Mesenchymal stem cell (in vitro differentiated cells and primary cell): ENCODE data around the gene GPR33. TPM values are rescaled to one million over a fixed set of nuclear protein-coding genes. Genes with fewer than 3 reads are reported as not detected.

Experiments used
- DNase-seq: peaks from one replicate; pipeline ENCODE4 v3.0.0-alpha.2; 2013
- H2AFZ ChIP-seq: one replicate; pipeline ENCODE4 v1.6.1; 2013; ENCODE audit warnings: low read depth, mild to moderate bottlenecking, control low read depth, inconsistent platforms, low read length, moderate library complexity
- H2AK5ac ChIP-seq: 2 replicates; pipeline ENCODE4 v1.6.1; 2013; ENCODE audit warnings: low read length, moderate library complexity, mild to moderate bottlenecking, inconsistent platforms; ENCODE audit not compliant: severe bottlenecking
- H2BK120ac ChIP-seq: one replicate; pipeline ENCODE4 v1.6.1; 2013; ENCODE audit warnings: low read depth, mild to moderate bottlenecking, inconsistent platforms, low read length, moderate library complexity
- H2BK12ac ChIP-seq, 2 experiments: one replicate each; pipeline ENCODE4 v1.6.1; 2013; ENCODE audit warnings: inconsistent platforms in 2 of 2, low read length in 2 of 2, mild to moderate bottlenecking in 2 of 2, moderate library complexity in 2 of 2, control low read depth in 1 of 2
- H2BK15ac ChIP-seq: one replicate; pipeline ENCODE4 v1.6.1; 2013; ENCODE audit warnings: mild to moderate bottlenecking, low read depth, inconsistent platforms; ENCODE audit not compliant: poor library complexity, severe bottlenecking
- H2BK5ac ChIP-seq: 2 replicates; pipeline ENCODE4 v1.6.1; 2013; ENCODE audit warnings: low read depth, mild to moderate bottlenecking, low read length, control low read depth, inconsistent platforms; ENCODE audit not compliant: poor library complexity, severe bottlenecking
- H3K14ac ChIP-seq, 2 experiments: one replicate each; pipeline ENCODE4 v1.6.1; 2013; ENCODE audit warnings: inconsistent platforms in 2 of 2, low read length in 2 of 2, control low read depth in 1 of 2, mild to moderate bottlenecking in 1 of 2, moderate library complexity in 1 of 2
- H3K18ac ChIP-seq, 2 experiments: one replicate each; pipeline ENCODE4 v1.6.1; 2013; ENCODE audit warnings: inconsistent platforms in 2 of 2, low read length in 2 of 2, control low read depth in 1 of 2, low read depth in 1 of 2, mild to moderate bottlenecking in 1 of 2
- H3K23ac ChIP-seq, 2 experiments: one replicate each; pipeline ENCODE4 v1.6.1; 2013; ENCODE audit warnings: inconsistent platforms in 2 of 2, low read length in 2 of 2, mild to moderate bottlenecking in 2 of 2, moderate library complexity in 2 of 2, control low read depth in 1 of 2
- H3K27ac ChIP-seq: 2 replicates; pipeline ENCODE4 v1.5.1; 2013; ENCODE audit warnings: mild to moderate bottlenecking, moderate library complexity, low read length, control low read depth, inconsistent platforms; ENCODE audit not compliant: poor library complexity, severe bottlenecking
- H3K27me3 ChIP-seq, 2 experiments: 2 replicates each; pipeline versions ENCODE4 v1.6.1 to v1.7.0; 2013; ENCODE audit warnings: low read length in 2 of 2, mild to moderate bottlenecking in 2 of 2, moderate library complexity in 2 of 2, control low read depth in 1 of 2, inconsistent platforms in 1 of 2; ENCODE audit not compliant: control insufficient read depth in 1 of 2, insufficient read depth in 1 of 2
- H3K36me3 ChIP-seq, 2 experiments: 2 replicates each; pipeline versions ENCODE4 v1.6.1 to v1.7.0; 2013; ENCODE audit warnings: low read length in 2 of 2, control low read depth in 1 of 2, inconsistent platforms in 1 of 2, low read depth in 1 of 2, mild to moderate bottlenecking in 1 of 2; ENCODE audit not compliant: insufficient read depth in 2 of 2, control insufficient read depth in 1 of 2
- H3K4ac ChIP-seq, 2 experiments: one replicate each; pipeline ENCODE4 v1.6.1; 2013; ENCODE audit warnings: inconsistent platforms in 2 of 2, low read length in 2 of 2, mild to moderate bottlenecking in 2 of 2, moderate library complexity in 2 of 2, control low read depth in 1 of 2, low read depth in 1 of 2
- H3K4me1 ChIP-seq: 2 replicates; pipeline ENCODE4 v1.6.1; 2013; ENCODE audit warnings: low read depth, low read length, control low read depth; ENCODE audit not compliant: control insufficient read depth, insufficient read depth
- H3K4me2 ChIP-seq: 2 replicates; pipeline ENCODE4 v1.6.1; 2013; ENCODE audit warnings: low read length, mild to moderate bottlenecking, inconsistent platforms; ENCODE audit not compliant: poor library complexity, severe bottlenecking
- H3K4me3 ChIP-seq, 2 experiments: 2 replicates each; pipeline versions ENCODE4 v1.5.1 to v1.7.0; 2013; ENCODE audit warnings: low read length in 2 of 2, mild to moderate bottlenecking in 2 of 2, control low read depth in 1 of 2, low read depth in 1 of 2; ENCODE audit not compliant: insufficient read depth in 1 of 2
- H3K79me1 ChIP-seq: replicated peaks from 2 replicates; pipeline ENCODE4 v1.6.1; 2013; ENCODE audit warnings: mild to moderate bottlenecking, control low read depth, low read length, inconsistent platforms; ENCODE audit not compliant: poor library complexity, severe bottlenecking
- H3K9ac ChIP-seq: 2 replicates; pipeline ENCODE4 v1.7.0; 2013; ENCODE audit warnings: mild to moderate bottlenecking, low read length, moderate library complexity
- H3K9me3 ChIP-seq: 2 replicates; pipeline ENCODE4 v1.7.0; 2013; ENCODE audit warnings: mild to moderate bottlenecking, low read length; ENCODE audit not compliant: control insufficient read depth
- H4K8ac ChIP-seq: one replicate; pipeline ENCODE4 v1.6.1; 2013; ENCODE audit warnings: inconsistent platforms, mild to moderate bottlenecking, low read length, moderate library complexity
- H4K91ac ChIP-seq: one replicate; pipeline ENCODE4 v1.6.1; 2013; ENCODE audit warnings: mild to moderate bottlenecking, low read length, inconsistent platforms
- WGBS: methylation state at CpG from one replicate; pipeline ENCODE4 v1.1.7; 2013; ENCODE audit warnings: mixed read lengths; 5-methylcytosine and 5-hydroxymethylcytosine counted together
- polyA plus RNA-seq, 2 experiments: library from polyadenylated mRNA; stranded (reverse); fragments of 200-250 nt; gene quantifications; one replicate each; pipeline ENCODE4 v1.2.3, GENCODE V29; 2013

GPR33 gene
- polyA plus RNA-seq (2013, experiment 1 of 2), result not detected
- not detected for polyA plus RNA-seq (2013, experiment 2 of 2)

GRCh38 chr14:31487886-31488285 lies at the start of gene GPR33:
TSS of gene GPR33 (minus strand) at chr14:31488039. CDS start at chr14:31483965, 4,074 bp downstream.
- H3K36me3 ChIP-seq, result no peaks in the 10 kb centered on the region
- no peaks in the 10 kb centered on the region for H3K9me3 ChIP-seq
- H3K4me2 ChIP-seq, result no peak within 1 kb of the TSS
- no peak within 1 kb of the TSS for H2BK5ac ChIP-seq
- H4K91ac ChIP-seq, result no peak within 1 kb of the TSS
- H3K27me3 ChIP-seq, result no peaks in the 10 kb centered on the region
- no peaks in the 10 kb centered on the region for H3K4me1 ChIP-seq
- H3K27ac ChIP-seq, result no peak within 1 kb of the TSS
- no peak for DNase-seq
- no peak within 1 kb of the TSS for H2AFZ ChIP-seq
- H3K4ac ChIP-seq, result no peak within 1 kb of the TSS
- H3K9ac ChIP-seq, result no peak within 1 kb of the TSS
- no peaks in the 10 kb centered on the region for H3K79me1 ChIP-seq
- H2BK12ac ChIP-seq, result no peak within 1 kb of the TSS
- H4K8ac ChIP-seq, result no peak within 1 kb of the TSS
- H3K14ac ChIP-seq, result no peak within 1 kb of the TSS
- 64% methylated on average over 1 of the region's 1 CpG for WGBS
- no peak within 1 kb of the TSS for H2BK120ac ChIP-seq
- no peak within 1 kb of the TSS for H3K4me3 ChIP-seq
- no peak within 1 kb of the TSS for H3K18ac ChIP-seq
- H2BK15ac ChIP-seq, result no peak within 1 kb of the TSS
- H2AK5ac ChIP-seq, result no peak within 1 kb of the TSS
- H3K23ac ChIP-seq, result no peak within 1 kb of the TSS

DNA sequence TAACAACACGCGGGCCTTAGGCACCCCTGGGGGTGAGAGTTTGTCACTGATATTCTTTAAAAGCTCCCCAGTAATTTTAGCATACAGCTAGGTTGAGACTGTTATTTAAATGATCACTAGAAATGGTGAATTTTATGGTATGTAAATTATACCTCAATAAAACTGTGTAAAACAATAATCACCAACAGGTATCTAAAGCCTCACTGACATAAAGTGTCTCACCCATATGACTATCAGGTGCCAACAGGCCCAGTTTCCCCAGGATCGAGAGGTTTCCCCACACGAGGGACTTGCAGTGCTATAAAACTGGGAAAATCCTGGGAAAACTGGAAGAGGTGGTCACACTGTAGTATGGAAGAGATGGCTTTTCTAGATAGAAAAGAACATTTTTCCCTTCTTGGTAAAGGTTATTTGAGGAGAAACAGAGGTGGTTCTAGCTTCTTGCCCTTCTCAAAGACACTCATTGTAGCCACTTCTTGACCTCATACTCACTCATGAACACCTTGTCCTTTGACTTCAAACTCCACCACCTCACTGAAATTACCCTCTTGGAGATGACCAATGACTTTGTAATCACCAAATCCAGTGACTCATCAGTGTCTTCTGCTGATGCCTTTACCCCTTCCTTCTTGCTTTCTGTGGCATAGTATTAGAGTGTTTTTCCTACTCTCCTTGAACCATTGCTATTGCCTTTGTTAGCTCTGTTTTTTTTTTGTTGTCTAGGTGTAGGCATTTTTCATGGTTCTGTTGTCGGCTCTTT lies 48.5 kb upstream of the GPR33 start:
- no peak overlapping the region for H3K4me2 ChIP-seq
- no peak overlapping the region for H2BK5ac ChIP-seq
- H3K4me3 ChIP-seq, result no peak overlapping the region
- no peaks in the 10 kb centered on the region for H3K9me3 ChIP-seq
- no peak overlapping the region for H3K23ac ChIP-seq
- no peak overlapping the region for H3K9ac ChIP-seq
- H3K4ac ChIP-seq, result no peak overlapping the region
- H3K18ac ChIP-seq, result no peak overlapping the region
- no peak overlapping the region for H3K14ac ChIP-seq
- 91% methylated on average over 4 of the region's 5 CpGs for WGBS
- H2AFZ ChIP-seq, result no peak overlapping the region
- H4K91ac ChIP-seq, result no peak overlapping the region
- H3K27ac ChIP-seq, result no peak overlapping the region
- no peak for DNase-seq
- peak overlapping the region; percentile 52 for H2BK15ac ChIP-seq
- no peaks in the 10 kb centered on the region for H3K79me1 ChIP-seq
- H4K8ac ChIP-seq, result no peak overlapping the region
- H3K27me3 ChIP-seq, result peaks cover 0 to 8% of the 10 kb centered on the region in 2 experiments
- no peak overlapping the region for H2BK12ac ChIP-seq
- no peak overlapping the region for H2BK120ac ChIP-seq
- no peaks in the 10 kb centered on the region for H3K36me3 ChIP-seq
- H2AK5ac ChIP-seq, result no peak overlapping the region
- H3K4me1 ChIP-seq, result no peaks in the 10 kb centered on the region

DNA sequence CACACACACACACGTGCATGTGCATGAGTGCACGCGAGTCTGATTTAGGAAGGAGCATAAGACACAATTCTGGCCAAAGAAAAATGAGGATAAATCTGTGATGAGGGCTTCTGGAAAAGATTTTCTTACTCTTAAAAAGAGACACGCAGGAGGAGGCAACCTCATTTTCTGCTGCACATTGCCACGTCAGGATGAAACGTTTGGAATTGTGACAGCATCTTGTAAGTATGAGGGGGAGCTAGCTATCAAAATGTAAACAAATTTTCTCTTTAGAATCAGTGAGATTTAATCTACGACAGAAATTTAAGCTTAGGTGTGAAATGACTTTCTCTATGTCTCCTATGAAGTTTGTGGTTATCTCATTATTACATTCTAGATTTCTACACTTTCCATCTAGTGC lies 42.3 kb upstream of the GPR33 start:
- H3K4me1 ChIP-seq, result no peaks in the 10 kb centered on the region
- no peak overlapping the region for H2BK15ac ChIP-seq
- H2BK120ac ChIP-seq, result no peak overlapping the region
- H3K79me1 ChIP-seq, result no peaks in the 10 kb centered on the region
- 72% methylated on average over 5 of the region's 7 CpGs for WGBS
- no peaks in the 10 kb centered on the region for H3K9me3 ChIP-seq
- no peak overlapping the region for H2BK12ac ChIP-seq
- H3K14ac ChIP-seq, result no peak overlapping the region
- H3K18ac ChIP-seq, result no peak overlapping the region
- H4K8ac ChIP-seq, result no peak overlapping the region
- H3K23ac ChIP-seq, result no peak overlapping the region
- H3K36me3 ChIP-seq, result no peaks in the 10 kb centered on the region
- H3K27me3 ChIP-seq, result no peaks in the 10 kb centered on the region
- no peak overlapping the region for H3K27ac ChIP-seq
- H4K91ac ChIP-seq, result no peak overlapping the region
- no peak overlapping the region for H3K4ac ChIP-seq
- H2AFZ ChIP-seq, result no peak overlapping the region
- no peak overlapping the region for H2BK5ac ChIP-seq
- no peak overlapping the region for H3K4me2 ChIP-seq
- no peak overlapping the region for H3K4me3 ChIP-seq
- H3K9ac ChIP-seq, result no peak overlapping the region
- no peak overlapping the region for H2AK5ac ChIP-seq
- peak; percentile 3 for DNase-seq

DNA sequence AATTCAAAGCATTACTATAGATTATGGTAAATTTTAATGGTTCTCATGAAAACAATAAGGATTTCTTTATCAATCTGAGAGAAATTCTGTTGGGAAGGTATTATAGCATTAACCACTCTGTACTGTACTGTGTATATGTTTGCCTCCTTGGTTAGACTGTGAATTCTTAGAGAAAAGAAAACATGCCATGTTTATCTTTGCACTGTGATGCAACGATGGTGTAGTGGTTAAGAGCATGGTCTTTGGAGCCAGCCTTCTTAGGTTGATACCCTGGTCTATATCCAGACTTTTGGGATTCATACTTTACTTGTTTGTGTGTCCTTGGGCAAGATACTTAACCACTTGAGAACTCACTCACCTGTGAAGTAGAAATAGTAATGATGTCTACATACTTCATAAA lies 41.2 kb upstream of the GPR33 start:
- Histone ChIP-seq H3K27ac (no peak overlapping the region), H3K27me3 (no peaks in the 10 kb centered on the region), H3K4me3 (no peak overlapping the region), H4K8ac (no peak overlapping the region), H2BK120ac (no peak overlapping the region), H2BK12ac (no peak overlapping the region), H2AK5ac (no peak overlapping the region), H3K14ac (no peak overlapping the region), H3K4me1 (no peaks in the 10 kb centered on the region), H3K4me2 (no peak overlapping the region), H2BK15ac (no peak overlapping the region), H4K91ac (no peak overlapping the region), H3K9me3 (no peaks in the 10 kb centered on the region), H3K18ac (no peak overlapping the region), H3K9ac (no peak overlapping the region), H3K79me1 (no peaks in the 10 kb centered on the region), H2AFZ (no peak overlapping the region), H3K23ac (no peak overlapping the region), H3K36me3 (no peaks in the 10 kb centered on the region), H2BK5ac (no peak overlapping the region), H3K4ac (no peak overlapping the region)
- peak; percentile 41 for DNase-seq
- WGBS, result 57% methylated on average over 1 of the region's 1 CpG
